Right forelimb (tissue), 1 donor: ENCODE measurements around the gene PRKG1.

Source experiments
- DNase-seq: peaks from one replicate; pipeline ENCODE4 v3.0.0-alpha.2; 2018

PRKG1 gene

DNA sequence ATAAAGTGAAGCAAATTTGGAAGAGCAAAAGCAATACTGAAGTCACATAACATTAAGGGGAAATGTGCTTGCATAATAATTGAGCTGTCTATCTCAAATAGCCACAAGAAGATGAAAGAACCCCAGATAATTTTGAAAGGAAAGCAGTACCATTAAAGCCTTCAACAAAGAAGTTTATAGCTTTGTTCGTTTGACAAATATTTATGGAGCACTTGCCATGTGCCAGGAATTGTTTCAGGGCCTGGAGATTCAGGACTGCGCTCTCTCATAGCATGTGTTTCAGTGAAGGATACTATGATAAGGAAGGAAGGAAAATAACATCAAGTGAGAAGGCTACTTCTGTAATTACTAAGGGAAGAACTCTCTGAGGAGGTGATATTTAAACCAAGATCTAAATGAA is 837.4 kb downstream of the PRKG1 start:
- DNase-seq: no peak

DNA sequence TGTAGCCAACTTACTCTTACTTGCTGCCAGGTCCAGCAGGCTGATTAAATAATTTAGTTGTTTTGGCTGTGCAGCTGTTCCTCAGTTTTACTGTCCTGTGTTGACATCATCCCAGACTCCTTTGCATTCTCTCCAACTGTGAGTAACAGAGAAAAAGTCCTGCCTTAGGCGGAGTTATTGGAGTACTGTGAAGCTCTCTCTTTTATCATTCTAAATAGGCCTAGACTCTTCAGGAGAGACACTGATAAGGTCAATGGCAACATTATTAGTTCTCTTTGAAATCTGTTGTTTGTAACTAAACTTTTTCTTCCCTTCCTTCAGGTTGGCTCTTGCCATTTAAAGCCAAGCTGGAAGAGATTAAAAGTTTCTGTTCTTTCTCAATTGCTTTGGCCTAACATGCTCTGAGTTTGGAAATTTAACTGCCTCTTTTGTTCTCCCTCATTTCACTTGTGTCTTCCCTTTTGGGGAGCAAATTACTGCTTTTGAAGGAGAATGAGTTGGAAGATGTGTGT is 840.8 kb downstream of the PRKG1 start:
- DNase-seq: no peak

DNA sequence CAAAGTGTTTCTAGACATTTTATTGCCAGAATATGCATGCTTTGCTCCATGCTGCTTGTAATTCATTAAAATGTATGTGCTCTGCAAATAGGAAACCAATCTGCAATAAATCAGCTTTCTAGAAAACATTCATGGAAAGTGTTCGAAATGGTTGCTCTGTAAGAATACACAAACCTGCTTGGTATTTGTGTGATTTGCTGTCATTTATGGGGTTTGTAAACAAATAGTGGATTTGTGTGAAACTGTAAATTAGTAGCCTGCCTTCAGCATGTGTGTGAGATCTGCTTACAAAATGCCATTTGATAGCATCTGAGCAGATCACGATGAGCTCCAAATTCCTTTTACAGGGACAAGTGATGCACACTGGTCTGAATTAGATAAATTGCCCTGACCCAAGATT is 844.2 kb downstream of the PRKG1 start:
- no peak for DNase-seq

GRCh38 chr10:51918884-51919325 is 844.6 kb downstream of the PRKG1 start:
- no peak for DNase-seq

GRCh38 chr10:51920672-51921071 is 846.4 kb downstream of the PRKG1 start:
- no peak for DNase-seq

DNA sequence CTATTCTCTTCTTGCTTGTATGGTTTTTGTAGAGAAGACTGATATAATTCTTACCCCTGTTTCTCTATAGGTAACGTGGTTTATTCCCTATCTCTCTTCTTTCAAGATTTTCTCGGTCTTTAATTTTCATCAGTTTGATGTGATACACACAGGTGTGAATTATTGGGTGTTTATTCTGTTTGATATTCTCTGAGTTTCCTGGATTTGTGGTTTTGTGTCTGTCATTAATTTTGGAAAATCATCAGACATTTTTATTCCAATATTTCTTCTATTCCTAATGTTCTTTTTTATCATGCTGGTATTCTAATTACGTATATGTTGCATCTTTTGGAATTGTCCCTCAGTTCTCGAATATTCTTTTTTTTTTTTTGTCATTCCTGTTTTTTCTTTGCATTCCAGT is 850.1 kb downstream of the PRKG1 start:
- no peak for DNase-seq

GRCh38 chr10:51926337-51926736 is 852.0 kb downstream of the PRKG1 start:
- DNase-seq: no peak

GRCh38 chr10:51928162-51928561 is 853.9 kb downstream of the PRKG1 start:
- DNase-seq: no peak

GRCh38 chr10:51932530-51932929 is 858.2 kb downstream of the PRKG1 start:
- no peak for DNase-seq

- DNase-seq: no peak
Measured at GRCh38 chr10:51934373-51934772, 860.1 kb downstream of the PRKG1 start.

DNA sequence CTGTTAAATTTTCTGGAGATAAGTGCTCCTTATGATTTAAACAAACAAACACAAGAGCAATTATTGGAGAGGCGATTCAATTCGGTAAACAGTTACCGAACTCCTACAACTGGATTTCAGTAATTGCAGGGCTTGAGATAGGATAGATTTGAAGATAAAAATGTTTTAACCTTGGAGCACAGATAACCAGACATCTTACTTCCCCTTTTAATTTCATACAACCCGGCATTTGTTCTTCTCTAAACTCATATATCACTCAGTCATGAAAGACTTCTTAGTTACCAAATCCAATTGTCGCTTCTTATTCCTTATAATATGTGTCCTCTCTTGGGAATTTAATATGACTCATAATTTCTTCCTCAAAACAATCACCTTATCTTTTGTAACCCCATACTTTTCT is 861.1 kb downstream of the PRKG1 start:
- DNase-seq: no peak

DNA sequence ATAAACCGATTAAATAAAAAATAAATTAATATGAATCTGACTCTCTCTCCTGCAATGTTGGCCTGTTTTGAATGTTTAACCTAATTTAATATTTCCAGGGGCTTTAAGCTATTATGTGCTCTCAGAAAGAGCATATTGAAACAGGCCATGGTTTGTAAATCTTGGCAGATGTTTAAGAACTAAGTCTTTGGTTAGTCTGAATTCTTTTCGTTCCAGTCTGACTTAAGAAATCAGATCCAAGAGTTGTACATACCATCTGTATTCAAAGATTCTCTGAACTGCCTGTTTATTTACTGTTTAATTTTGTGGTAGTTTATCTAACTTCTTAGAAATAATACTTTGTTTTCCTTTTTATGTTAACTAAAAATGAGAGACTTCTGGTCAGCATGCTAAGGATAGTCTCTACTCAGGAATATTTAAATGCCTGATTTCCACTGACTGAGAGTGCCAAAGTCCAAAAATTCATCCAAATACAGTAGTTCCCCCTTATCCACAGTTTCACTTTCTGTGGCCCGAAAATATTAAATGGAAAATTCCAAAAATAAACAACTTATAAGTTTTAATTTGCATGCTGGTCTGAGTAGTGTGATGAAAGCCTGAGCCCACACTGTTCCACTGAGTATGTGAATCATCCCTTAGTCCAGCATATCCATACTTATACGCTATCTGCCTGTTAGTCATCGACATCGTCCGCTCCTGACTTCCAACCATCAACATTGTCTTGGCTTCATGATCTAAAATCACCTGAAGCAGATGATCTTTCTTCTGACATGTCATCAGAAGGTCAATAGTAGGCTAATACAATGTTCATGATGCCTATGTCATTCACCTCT is 863.2 kb downstream of the PRKG1 start:
- no peak for DNase-seq

DNA sequence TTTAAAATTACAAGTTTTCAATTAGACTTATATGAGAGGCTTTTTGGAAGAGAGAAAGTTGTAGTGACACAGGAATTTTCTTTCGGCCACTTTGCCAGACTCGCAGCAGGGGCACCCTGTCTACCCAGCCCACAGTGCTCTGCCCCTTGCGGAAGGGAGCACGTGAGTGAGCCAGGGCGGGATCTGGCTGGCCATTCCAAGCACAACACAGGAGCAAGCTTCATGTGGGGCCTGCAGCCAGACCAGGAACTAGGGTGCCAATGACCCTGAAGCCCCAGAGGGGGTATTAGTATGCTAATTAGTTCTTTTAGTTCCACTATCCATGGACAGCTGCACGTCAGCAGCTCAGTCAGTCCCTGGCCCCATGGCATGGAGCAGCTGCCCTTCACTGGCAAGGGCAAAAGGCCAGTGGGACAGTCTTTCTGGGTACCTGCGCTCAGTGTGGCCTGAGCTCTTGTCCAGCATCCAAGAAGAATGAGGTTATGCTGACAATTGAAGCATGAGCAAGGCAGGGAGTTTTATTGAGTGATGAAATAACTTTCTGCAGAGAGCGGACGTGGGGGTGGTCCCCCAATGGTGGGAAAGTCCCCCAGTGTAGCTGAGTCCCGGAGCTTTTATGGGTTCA is 876.2 kb downstream of the PRKG1 start:
- DNase-seq: no peak

DNA sequence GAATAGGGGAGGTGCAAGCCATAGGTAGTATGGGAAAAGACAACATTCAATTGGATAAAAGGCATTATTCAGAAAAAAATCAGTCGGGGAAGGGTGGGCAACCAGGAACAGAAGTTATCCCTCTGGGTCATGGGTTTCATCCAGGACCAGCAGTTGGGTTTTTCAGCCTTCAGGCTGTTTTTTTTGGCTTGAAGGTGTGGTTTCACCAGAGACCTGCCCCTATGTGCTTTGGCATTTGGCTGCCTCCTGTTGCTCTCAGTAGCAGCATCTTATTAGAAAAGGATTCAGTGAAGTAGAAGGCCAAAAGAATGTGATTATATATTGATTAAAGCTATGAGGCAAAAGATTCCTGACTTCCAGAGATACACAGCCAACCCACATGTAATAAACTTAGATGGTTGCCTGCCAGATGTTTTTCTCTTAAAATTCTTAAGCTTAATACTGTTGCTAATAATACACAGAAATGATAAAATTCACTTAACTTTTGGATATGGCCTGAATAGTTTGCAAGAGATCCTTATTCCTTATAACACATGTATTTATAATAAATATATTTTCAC is 876.8 kb downstream of the PRKG1 start:
- no peak for DNase-seq

- DNase-seq: no peak
Measured at GRCh38 chr10:51951601-51952000, 877.3 kb downstream of the PRKG1 start.

DNA sequence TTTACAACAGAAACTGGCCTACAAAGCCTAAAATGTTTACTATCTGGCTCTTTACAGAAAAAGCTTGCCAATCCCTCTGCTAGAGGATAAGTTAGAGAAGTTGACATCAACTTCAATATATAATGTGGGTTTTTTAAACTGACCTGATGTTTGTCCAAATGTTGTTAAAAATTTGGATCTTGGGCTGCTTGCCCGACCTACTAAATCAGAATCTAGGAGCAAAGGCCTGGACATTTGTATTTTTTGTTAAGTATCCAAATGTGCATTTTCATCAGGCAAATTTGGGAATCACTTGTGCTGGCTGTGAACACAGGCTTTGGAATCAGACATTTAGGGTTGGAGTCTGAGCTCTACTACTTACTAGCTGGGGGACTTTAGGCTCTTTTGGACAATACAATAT is 877.8 kb downstream of the PRKG1 start:
- DNase-seq: no peak

DNA sequence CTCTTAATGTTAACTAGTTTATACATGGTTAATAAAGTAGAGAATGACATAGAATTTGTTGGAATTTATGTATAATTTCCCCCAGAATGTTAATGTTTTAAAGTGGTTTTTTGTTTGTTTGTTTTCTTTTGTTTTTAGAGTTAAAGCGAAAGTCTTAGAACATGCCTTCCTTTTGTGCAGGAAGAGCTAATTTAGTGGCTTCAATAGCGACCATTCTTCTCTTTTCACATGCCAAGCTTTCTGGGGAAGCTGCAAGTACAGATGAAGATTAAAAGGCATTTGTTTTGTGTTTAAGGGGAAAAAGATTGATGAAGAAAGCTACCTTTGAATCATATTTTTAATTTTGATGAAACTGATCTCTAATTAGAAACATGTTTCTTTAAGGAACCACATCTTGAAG is 881.4 kb downstream of the PRKG1 start:
- no peak for DNase-seq

DNA sequence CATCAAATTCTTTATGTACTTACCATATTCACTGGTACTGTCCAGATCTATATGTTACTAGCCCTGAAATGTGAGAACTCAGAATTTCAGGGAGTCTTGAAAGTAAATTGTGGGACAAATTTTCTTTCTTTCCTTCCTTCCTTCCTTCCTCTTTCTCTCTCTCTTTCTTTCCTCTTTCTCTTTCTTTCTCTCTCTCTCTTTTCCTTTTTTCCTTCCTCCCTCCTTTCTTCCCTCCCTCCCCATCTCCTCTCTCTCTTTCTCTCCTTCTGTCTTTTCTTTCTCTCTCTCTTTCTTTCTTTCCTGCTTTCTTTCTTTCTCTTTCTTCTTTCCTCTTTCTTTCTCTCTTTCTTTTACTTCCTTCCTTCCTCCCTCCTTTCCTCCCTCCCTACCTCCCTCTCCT is 882.5 kb downstream of the PRKG1 start:
- no peak for DNase-seq

- DNase-seq: no peak
Measured at GRCh38 chr10:51960494-51960895, 886.2 kb downstream of the PRKG1 start.

- DNase-seq: no peak
Measured at GRCh38 chr10:51961401-51961800, 887.1 kb downstream of the PRKG1 start.

GRCh38 chr10:51964630-51965029 is 890.3 kb downstream of the PRKG1 start:
- DNase-seq: no peak

DNA sequence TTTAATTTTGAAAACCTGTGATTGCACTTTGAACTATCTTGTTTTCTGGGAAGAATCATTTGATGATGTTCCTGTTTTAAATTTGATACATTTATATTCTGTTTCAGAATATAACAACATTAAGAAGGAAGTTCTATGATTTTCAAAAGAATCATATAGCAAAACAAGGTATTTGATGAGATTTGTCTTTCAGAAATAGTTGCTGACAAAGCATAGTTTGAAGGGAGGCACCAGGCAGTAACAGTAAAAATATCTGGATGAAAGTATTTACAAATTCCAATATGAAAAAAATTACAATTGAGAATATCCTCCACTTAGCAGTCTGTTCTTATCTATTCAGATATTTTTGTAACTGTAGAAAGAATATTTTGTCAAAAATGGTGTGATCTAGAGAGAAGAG is 891.2 kb downstream of the PRKG1 start:
- no peak for DNase-seq

GRCh38 chr10:51972733-51973346 is 898.6 kb downstream of the PRKG1 start:
- no peak for DNase-seq

GRCh38 chr10:51980752-51981151 is 906.5 kb downstream of the PRKG1 start:
- DNase-seq: no peak
